D721Med (cell line): Measurements from ENCODE around the gene EVX2.

ENCODE experiments used
- DNase-seq: peaks from one replicate; pipeline ENCODE4 v3.0.0; 2011; ENCODE audit warnings: low spot score; ENCODE audit not compliant: insufficient read length
- FAIRE-seq: peaks from 2 replicates; lab custom pipeline; 2011; peaks lifted over from hg19 to GRCh38; lab: Jason Lieb, UNC
- CTCF ChIP-seq: IDR thresholded peaks from 2 replicates; pipeline ENCODE4 v1.5.1; 2012; ENCODE audit warnings: mild to moderate bottlenecking, control low read depth; ENCODE audit not compliant: insufficient read depth; ENCODE audit errors: missing control alignments

EVX2 gene

GRCh38 chr2:176115883-176116813, 32.4 kb upstream of the EVX2 start, which contains the start of gene HOXD10:
HOXD10 (plus strand) TSS chr2:176116778; CDS start chr2:176116834, 56 bp downstream.
- TF ChIP-seq CTCF: no peak
- DNase-seq: no peak
- no peak for FAIRE-seq

GRCh38 chr2:176114930-176115625, 31.3 kb upstream of the EVX2 start:
- DNase-seq (no peak), FAIRE-seq (no peak)
- TF ChIP-seq CTCF: no peak

- FAIRE-seq: no peak
- TF ChIP-seq CTCF: no peak
- no peak for DNase-seq
Measured at GRCh38 chr2:176114120-176114929, 30.6 kb upstream of the EVX2 start.

- DNase-seq (no peak), FAIRE-seq (no peak)
- TF ChIP-seq CTCF: no peak
Measured at GRCh38 chr2:176112375-176113302, 28.9 kb upstream of the EVX2 start.

- no peak for TF ChIP-seq CTCF
- FAIRE-seq: no peak
- DNase-seq: no peak
Measured at GRCh38 chr2:176111846-176112374, 28.1 kb upstream of the EVX2 start.

- FAIRE-seq: no peak
- TF ChIP-seq CTCF: peak; percentile 83
- DNase-seq: no peak
Measured at GRCh38 chr2:176111309-176111663, 27.5 kb upstream of the EVX2 start.
